ENCODE results near the gene P3H2.

The P3H2 gene

GRCh38 chr3:189950258-189950657 lies 170.4 kb downstream of the P3H2 start:
- TF ChIP-seq ZFP3 (CRISPR knock-in tag; IDR thresholded peaks at IDR 0.05) (no peak), PATZ1 (CRISPR knock-in tag; IDR thresholded peaks at IDR 0.05; ENCODE audit: borderline replicate concordance) (no peak), ZNF8 (CRISPR knock-in tag; IDR thresholded peaks at IDR 0.05) (no peak), CSDC2 (CRISPR knock-in tag; IDR thresholded peaks at IDR 0.05) (no peak), SNAI2 (CRISPR knock-in tag; IDR thresholded peaks at IDR 0.05) (no peak), PPARA (CRISPR knock-in tag; IDR thresholded peaks at IDR 0.05; ENCODE audit: borderline replicate concordance) (no peak), POU6F1 (CRISPR knock-in tag; IDR thresholded peaks at IDR 0.05; ENCODE audit: borderline replicate concordance, low read depth) (no peak), TOX (CRISPR knock-in tag; IDR thresholded peaks at IDR 0.05; ENCODE audit: borderline replicate concordance) (no peak), ZFP30 (CRISPR knock-in tag; IDR thresholded peaks at IDR 0.05) (no peak), GLIS3 (CRISPR knock-in tag; IDR thresholded peaks at IDR 0.05) (no peak), TCF4 (CRISPR knock-in tag; IDR thresholded peaks at IDR 0.05; ENCODE audit: borderline replicate concordance) (no peak), ARNTL (CRISPR knock-in tag; IDR thresholded peaks at IDR 0.05; ENCODE audit: borderline replicate concordance, low read depth) (no peak), CSRNP3 (CRISPR knock-in tag; IDR thresholded peaks at IDR 0.05) (no peak)
- no peak for ATAC-seq

GRCh38 chr3:189949580-189949979 lies 171.1 kb downstream of the P3H2 start:
- no peak for ATAC-seq
- TF ChIP-seq ESRRG (CRISPR knock-in tag; IDR thresholded peaks at IDR 0.05) (no peak), SNAI2 (CRISPR knock-in tag; IDR thresholded peaks at IDR 0.05) (no peak), ZNF70 (CRISPR knock-in tag; IDR thresholded peaks at IDR 0.05) (no peak), ARNTL (CRISPR knock-in tag; IDR thresholded peaks at IDR 0.05; ENCODE audit: borderline replicate concordance, low read depth) (no peak), TSHZ2 (CRISPR knock-in tag; IDR thresholded peaks at IDR 0.05) (no peak), TCF4 (CRISPR knock-in tag; IDR thresholded peaks at IDR 0.05; ENCODE audit: borderline replicate concordance) (no peak), ZFP3 (CRISPR knock-in tag; IDR thresholded peaks at IDR 0.05) (no peak), CREB5 (CRISPR knock-in tag; IDR thresholded peaks at IDR 0.05; ENCODE audit: low read depth) (no peak), BACH2 (CRISPR knock-in tag; IDR thresholded peaks at IDR 0.05; ENCODE audit: borderline replicate concordance) (no peak), CSRNP3 (CRISPR knock-in tag; IDR thresholded peaks at IDR 0.05) (no peak)

- no peak for TF ChIP-seq ZFP30 (CRISPR knock-in tag; IDR thresholded peaks at IDR 0.05)
- TF ChIP-seq ISL1 (CRISPR knock-in tag; IDR thresholded peaks at IDR 0.05) = no peak
- TF ChIP-seq CSDC2 (CRISPR knock-in tag; IDR thresholded peaks at IDR 0.05) = no peak
- no peak for TF ChIP-seq TCF4 (CRISPR knock-in tag; IDR thresholded peaks at IDR 0.05; ENCODE audit: borderline replicate concordance)
- TF ChIP-seq TSHZ2 (CRISPR knock-in tag; IDR thresholded peaks at IDR 0.05) = no peak
- no peak for TF ChIP-seq RARB (CRISPR knock-in tag; IDR thresholded peaks at IDR 0.05)
- TF ChIP-seq TOX (CRISPR knock-in tag; IDR thresholded peaks at IDR 0.05; ENCODE audit: borderline replicate concordance) = no peak
- TF ChIP-seq ZC3H10 (CRISPR knock-in tag; IDR thresholded peaks at IDR 0.05) = no peak
- no peak for TF ChIP-seq ZNF8 (CRISPR knock-in tag; IDR thresholded peaks at IDR 0.05)
- no peak for TF ChIP-seq PPARA (CRISPR knock-in tag; IDR thresholded peaks at IDR 0.05; ENCODE audit: borderline replicate concordance)
- TF ChIP-seq BACH2 (CRISPR knock-in tag; IDR thresholded peaks at IDR 0.05; ENCODE audit: borderline replicate concordance) = no peak
- TF ChIP-seq ZFP3 (CRISPR knock-in tag; IDR thresholded peaks at IDR 0.05) = no peak
- TF ChIP-seq GLIS3 (CRISPR knock-in tag; IDR thresholded peaks at IDR 0.05) = no peak
- no peak for ATAC-seq
These were observed 172.0 kb downstream of the P3H2 start for GRCh38 chr3:189948724-189949045.
